Keratinocyte (primary cell): ENCODE measurements around the gene BCAS3.

Experiments used
- CTCF ChIP-seq, 3 experiments: IDR thresholded peaks in 1 of 3; conservative IDR thresholded peaks in 1 of 3; optimal IDR thresholded peaks in 1 of 3; 2 replicates in 2 of 3; 3 replicates in 1 of 3; pipeline versions ENCODE3 to v1.5.1; 2011; ENCODE audit warnings: low read length in 3 of 3, mild to moderate bottlenecking in 3 of 3, moderate library complexity in 2 of 3, control low read depth in 1 of 3, inconsistent platforms in 1 of 3; ENCODE audit not compliant: insufficient read depth in 2 of 3; ENCODE audit errors: extremely low read depth in 1 of 3
- EZH2 ChIP-seq: IDR thresholded peaks from one replicate; pipeline ENCODE4 v1.6.1; 2012; ENCODE audit warnings: inconsistent platforms, mild to moderate bottlenecking, low read length, moderate library complexity

- no peak for TF ChIP-seq CTCF (optimal IDR thresholded peaks at IDR 0.05 in 1 of 3, IDR thresholded peaks at IDR 0.05 in 1 of 3, conservative IDR thresholded peaks at IDR 0.05 in 1 of 3; ENCODE audit: extremely low read depth in 1 of 3, insufficient read depth in 2 of 3, low read length in 3 of 3)
- TF ChIP-seq EZH2, result no peak
These were observed 6.2 kb upstream of the BCAS3 start for GRCh38 chr17:60671482-60671881.
